Type B pancreatic cell (in vitro differentiated cells): ENCODE results near the gene KRTAP1-1. TPM values are rescaled to one million over a fixed set of nuclear protein-coding genes. Genes with fewer than 3 reads are reported as not detected.
"Not testable (repeated sequence)": the region's sequence is repeated elsewhere in the genome, so short reads cannot be mapped to it uniquely, and the experiment has no call there.

Experiments
- DNase-seq: peaks from one replicate; pipeline ENCODE4 v3.0.0; 2021; ENCODE audit warnings: mixed read lengths; ENCODE audit not compliant: unreplicated experiment; ENCODE audit errors: extremely low spot score
- H3K27ac Mint-ChIP-seq: 2 replicates; pipeline ENCODE4 v1.8.0; 2021; ENCODE audit warnings: mild to moderate bottlenecking, mixed read lengths
- H3K27me3 Mint-ChIP-seq: 2 replicates; pipeline ENCODE4 v1.8.0; 2021; ENCODE audit warnings: mixed read lengths
- H3K36me3 Mint-ChIP-seq: 2 replicates; pipeline ENCODE4 v1.8.0; 2021; ENCODE audit warnings: mixed read lengths
- H3K4me1 Mint-ChIP-seq: one replicate; pipeline ENCODE4 v1.8.0; 2021; ENCODE audit warnings: mixed read lengths; ENCODE audit not compliant: unreplicated experiment
- H3K4me3 Mint-ChIP-seq: 2 replicates; pipeline ENCODE4 v1.8.0; 2021; ENCODE audit warnings: mild to moderate bottlenecking, mixed read lengths
- H3K9me3 Mint-ChIP-seq: 2 replicates; pipeline ENCODE4 v1.8.0; 2021; ENCODE audit warnings: mixed read lengths
- CTCF ChIP-seq: fragments of 200-600 bp; sonication (generic); conservative IDR thresholded peaks from 2 replicates; pipeline ENCODE4 v1.5.0; 2021; ENCODE audit warnings: antibody characterized with exemption, mild to moderate bottlenecking
- total RNA-seq: library from RNA; stranded (reverse); gene quantifications from 2 replicates; pipeline ENCODE4 v1.2.1, GENCODE V29; 2021; ENCODE audit warnings: low replicate concordance

Gene KRTAP1-1
- total RNA-seq, 1 donor from 2014 or later = not detected

GRCh38 chr17:41001795-41002194 is 39.5 kb downstream of the KRTAP1-1 start:
- no peaks in the 10 kb centered on the region for H3K36me3 Mint-ChIP-seq
- no peak overlapping the region for H3K4me3 Mint-ChIP-seq
- no peaks in the 10 kb centered on the region for H3K27me3 Mint-ChIP-seq
- H3K9me3 Mint-ChIP-seq = peaks cover 4% of the 10 kb centered on the region
- no peak overlapping the region for H3K27ac Mint-ChIP-seq
- no peak for DNase-seq
- no peak for TF ChIP-seq CTCF
- peaks cover 4% of the 10 kb centered on the region for H3K4me1 Mint-ChIP-seq

GRCh38 chr17:40999563-40999962 is 41.7 kb downstream of the KRTAP1-1 start, which contains the start of gene KRTAP3-2:
KRTAP3-2 (minus strand) TSS chr17:40999906; CDS start chr17:40999853, 53 bp downstream.
- not testable (repeated sequence) for DNase-seq, H3K27me3 Mint-ChIP-seq, H3K4me1 Mint-ChIP-seq, H3K9me3 Mint-ChIP-seq, H3K27ac Mint-ChIP-seq, H3K36me3 Mint-ChIP-seq, H3K4me3 Mint-ChIP-seq

GRCh38 chr17:40997361-40997760 is 43.9 kb downstream of the KRTAP1-1 start:
- Mint-ChIP-seq H3K27ac (no peak overlapping the region), H3K4me1 (no peaks in the 10 kb centered on the region), H3K36me3 (no peaks in the 10 kb centered on the region), H3K9me3 (peaks cover 4% of the 10 kb centered on the region), H3K27me3 (no peaks in the 10 kb centered on the region), H3K4me3 (no peak overlapping the region)
- DNase-seq = no peak
- no peak for TF ChIP-seq CTCF

- no peak for DNase-seq
- Mint-ChIP-seq H3K27ac (no peak overlapping the region), H3K27me3 (no peaks in the 10 kb centered on the region), H3K9me3 (peaks cover 4% of the 10 kb centered on the region), H3K4me3 (no peak overlapping the region), H3K4me1 (no peaks in the 10 kb centered on the region), H3K36me3 (no peaks in the 10 kb centered on the region)
- TF ChIP-seq CTCF = no peak
Observed at GRCh38 chr17:40996829-40997228, 44.4 kb downstream of the KRTAP1-1 start.

GRCh38 chr17:40995116-40995515 is 46.1 kb downstream of the KRTAP1-1 start:
- no peak for DNase-seq
- H3K36me3 Mint-ChIP-seq = no peaks in the 10 kb centered on the region
- no peak overlapping the region for H3K27ac Mint-ChIP-seq
- no peaks in the 10 kb centered on the region for H3K9me3 Mint-ChIP-seq
- no peaks in the 10 kb centered on the region for H3K4me1 Mint-ChIP-seq
- no peaks in the 10 kb centered on the region for H3K27me3 Mint-ChIP-seq
- H3K4me3 Mint-ChIP-seq = no peak overlapping the region
- TF ChIP-seq CTCF = no peak

GRCh38 chr17:40993839-40994238 is 47.4 kb downstream of the KRTAP1-1 start, which contains the start of gene KRTAP3-3:
KRTAP3-3 (minus strand) TSS chr17:40994164; CDS start chr17:40994097, 67 bp downstream.
- H3K27me3 Mint-ChIP-seq = no peaks in the 10 kb centered on the region
- no peak for TF ChIP-seq CTCF
- no peaks in the 10 kb centered on the region for H3K36me3 Mint-ChIP-seq
- no peaks in the 10 kb centered on the region for H3K4me1 Mint-ChIP-seq
- no peak within 1 kb of the TSS for H3K27ac Mint-ChIP-seq
- DNase-seq = no peak
- no peaks in the 10 kb centered on the region for H3K9me3 Mint-ChIP-seq
- H3K4me3 Mint-ChIP-seq = no peak within 1 kb of the TSS
